ENCODE measurements around the gene GIMAP2. TPM values are rescaled to one million over a fixed set of nuclear protein-coding genes. Genes with fewer than 3 reads are reported as not detected.

Gene GIMAP2
- total and polyA plus RNA-seq, 2 of the 4 experiments (the other 2 are of a cell fraction), result under 0.01 TPM; not detected in 1

DNA sequence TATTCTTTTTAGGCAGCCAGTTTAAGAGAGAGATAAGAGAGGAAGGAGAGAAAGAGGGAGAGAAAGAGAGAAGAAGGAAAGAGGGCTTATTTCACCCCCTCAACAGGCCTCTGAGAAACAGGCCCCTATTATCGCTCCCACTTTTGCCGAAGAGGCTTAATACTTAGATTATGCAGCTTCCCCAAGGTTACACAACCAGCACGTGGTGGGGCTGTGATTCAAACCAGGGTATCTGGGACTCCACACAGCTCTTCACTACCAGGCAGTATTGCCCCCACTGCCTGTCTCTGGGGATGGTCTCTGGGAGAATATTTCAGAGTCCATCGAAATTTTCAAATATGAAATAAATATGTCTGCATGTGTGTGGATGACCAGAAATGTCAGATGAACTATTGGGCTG, 33.9 kb downstream of the GIMAP2 start:
- Histone ChIP-seq H3K27me3 (ENCODE audit: control insufficient read depth, insufficient read depth, low read length) (no peaks in the 10 kb centered on the region), H4K20me1 (ENCODE audit: insufficient read depth, low read length) (no peaks in the 10 kb centered on the region), H2AFZ (replicated peaks; ENCODE audit: low read length, poor library complexity) (no peak overlapping the region), H2BK120ac (ENCODE audit: low read depth, low read length) (no peak overlapping the region), H2BK5ac (ENCODE audit: low read depth, low read length, poor library complexity, severe bottlenecking) (no peak overlapping the region), H3K14ac (replicated peaks; ENCODE audit: low read depth, low read length) (no peak overlapping the region), H3K4me1 (ENCODE audit: control insufficient read depth, insufficient read depth, low read length) (no peaks in the 10 kb centered on the region), H2AK9ac (replicated peaks; ENCODE audit: low read depth, low read length, poor library complexity) (no peak overlapping the region), H3K9me3 (ENCODE audit: control insufficient read depth, insufficient read depth, low read length) (no peaks in the 10 kb centered on the region), H3K4ac (ENCODE audit: low read depth, low read length) (no peak overlapping the region), H3K18ac (ENCODE audit: low read depth, low read length) (no peak overlapping the region), H2BK20ac (ENCODE audit: low read depth, low read length) (no peak overlapping the region), H4K8ac (ENCODE audit: low read depth in 2 of 2, low read length in 2 of 2) (no peak overlapping the region), H3K79me1 (ENCODE audit: low read depth in 1 of 2, low read length in 2 of 2) (no peaks in the 10 kb centered on the region), H3K23ac (ENCODE audit: low read depth, low read length) (no peak overlapping the region), H3K27ac (ENCODE audit: insufficient read depth, low read length) (no peak overlapping the region), H3K9me1 (ENCODE audit: insufficient read depth, low read length) (no peaks in the 10 kb centered on the region), H3K4me2 (ENCODE audit: low read depth, low read length) (no peak overlapping the region), H2BK15ac (ENCODE audit: low read depth, low read length) (no peak overlapping the region), H4K91ac (ENCODE audit: insufficient read depth, low read depth, low read length) (no peak overlapping the region), H3K4me3 (ENCODE audit: insufficient read depth, low read depth, low read length) (no peak overlapping the region), H4K5ac (ENCODE audit: low read depth, low read length) (no peak overlapping the region), H3K56ac (ENCODE audit: extremely low read depth, insufficient read depth, low read length) (no peak overlapping the region), H2AK5ac (ENCODE audit: low read depth, low read length) (no peak overlapping the region), H3K9ac (ENCODE audit: low read depth, low read length) (no peak overlapping the region), H3K36me3 (ENCODE audit: control insufficient read depth, insufficient read depth, low read length) (no peaks in the 10 kb centered on the region)
- no CpG with 5 or more reads among the region's 4 CpGs for WGBS, 2 experiments (ENCODE audit: extremely low coverage in 2 of 2, insufficient read length in 1 of 2)
- intact Hi-C loops (cut with micrococcal nuclease), result no loop called here
- TF ChIP-seq BHLHE40 (IDR thresholded peaks at IDR 0.05; ENCODE audit: low read depth, low read length) (no peak), CHD1 (IDR thresholded peaks at IDR 0.05; ENCODE audit: low read depth, low read length) (no peak), POLR2A (IDR thresholded peaks at IDR 0.05; ENCODE audit: low read depth, low read length) (no peak), RAD21 (IDR thresholded peaks at IDR 0.05; ENCODE audit: low read length) (no peak), CEBPB (IDR thresholded peaks at IDR 0.05; ENCODE audit: low read depth, low read length) (no peak), MAZ (IDR thresholded peaks at IDR 0.05; ENCODE audit: borderline replicate concordance, low read depth, low read length) (no peak), RFX5 (IDR thresholded peaks at IDR 0.05; ENCODE audit: low read depth, low read length) (no peak), FOS (IDR thresholded peaks at IDR 0.05; ENCODE audit: low read depth, low read length) (no peak), MAFK (IDR thresholded peaks at IDR 0.05; ENCODE audit: low read depth, low read length) (no peak), SMC3 (IDR thresholded peaks at IDR 0.05; ENCODE audit: low read depth, low read length) (no peak), MXI1 (IDR thresholded peaks at IDR 0.05; ENCODE audit: borderline replicate concordance, low read depth, low read length) (no peak), NFE2L2 (IDR thresholded peaks at IDR 0.05; ENCODE audit: low read depth, low read length) (no peak), RCOR1 (IDR thresholded peaks at IDR 0.05; ENCODE audit: insufficient replicate concordance, low read length) (no peak)
- TF ChIP-seq, protein P1, sequence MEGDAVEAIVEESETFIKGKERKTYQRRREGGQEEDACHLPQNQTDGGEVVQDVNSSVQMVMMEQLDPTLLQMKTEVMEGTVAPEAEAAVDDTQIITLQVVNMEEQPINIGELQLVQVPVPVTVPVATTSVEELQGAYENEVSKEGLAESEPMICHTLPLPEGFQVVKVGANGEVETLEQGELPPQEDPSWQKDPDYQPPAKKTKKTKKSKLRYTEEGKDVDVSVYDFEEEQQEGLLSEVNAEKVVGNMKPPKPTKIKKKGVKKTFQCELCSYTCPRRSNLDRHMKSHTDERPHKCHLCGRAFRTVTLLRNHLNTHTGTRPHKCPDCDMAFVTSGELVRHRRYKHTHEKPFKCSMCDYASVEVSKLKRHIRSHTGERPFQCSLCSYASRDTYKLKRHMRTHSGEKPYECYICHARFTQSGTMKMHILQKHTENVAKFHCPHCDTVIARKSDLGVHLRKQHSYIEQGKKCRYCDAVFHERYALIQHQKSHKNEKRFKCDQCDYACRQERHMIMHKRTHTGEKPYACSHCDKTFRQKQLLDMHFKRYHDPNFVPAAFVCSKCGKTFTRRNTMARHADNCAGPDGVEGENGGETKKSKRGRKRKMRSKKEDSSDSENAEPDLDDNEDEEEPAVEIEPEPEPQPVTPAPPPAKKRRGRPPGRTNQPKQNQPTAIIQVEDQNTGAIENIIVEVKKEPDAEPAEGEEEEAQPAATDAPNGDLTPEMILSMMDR (conservative IDR thresholded peaks at IDR 0.05; ENCODE audit: low read depth, low read length), result no peak
- TF ChIP-seq, protein P2, sequence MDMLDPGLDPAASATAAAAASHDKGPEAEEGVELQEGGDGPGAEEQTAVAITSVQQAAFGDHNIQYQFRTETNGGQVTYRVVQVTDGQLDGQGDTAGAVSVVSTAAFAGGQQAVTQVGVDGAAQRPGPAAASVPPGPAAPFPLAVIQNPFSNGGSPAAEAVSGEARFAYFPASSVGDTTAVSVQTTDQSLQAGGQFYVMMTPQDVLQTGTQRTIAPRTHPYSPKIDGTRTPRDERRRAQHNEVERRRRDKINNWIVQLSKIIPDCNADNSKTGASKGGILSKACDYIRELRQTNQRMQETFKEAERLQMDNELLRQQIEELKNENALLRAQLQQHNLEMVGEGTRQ (IDR thresholded peaks at IDR 0.05; ENCODE audit: low read depth, low read length), result no peak
- TF ChIP-seq, protein P3, sequence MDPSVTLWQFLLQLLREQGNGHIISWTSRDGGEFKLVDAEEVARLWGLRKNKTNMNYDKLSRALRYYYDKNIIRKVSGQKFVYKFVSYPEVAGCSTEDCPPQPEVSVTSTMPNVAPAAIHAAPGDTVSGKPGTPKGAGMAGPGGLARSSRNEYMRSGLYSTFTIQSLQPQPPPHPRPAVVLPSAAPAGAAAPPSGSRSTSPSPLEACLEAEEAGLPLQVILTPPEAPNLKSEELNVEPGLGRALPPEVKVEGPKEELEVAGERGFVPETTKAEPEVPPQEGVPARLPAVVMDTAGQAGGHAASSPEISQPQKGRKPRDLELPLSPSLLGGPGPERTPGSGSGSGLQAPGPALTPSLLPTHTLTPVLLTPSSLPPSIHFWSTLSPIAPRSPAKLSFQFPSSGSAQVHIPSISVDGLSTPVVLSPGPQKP (IDR thresholded peaks at IDR 0.05; ENCODE audit: borderline replicate concordance, low read depth, low read length), result no peak
- BruUV-seq (replicated peaks), result no TSS peak
- no peak for DNase-seq
- in situ Hi-C loops (cut with MboI; ENCODE audit: low sequenced_read_pairs), result no loop called here
- no peak for ATAC-seq (ENCODE audit: low read depth)
- dilution Hi-C loops (cut with HindIII; ENCODE audit: low sequenced_read_pairs, unreplicated experiment), result no loop called here
- ChIA-PET POLR2A (ENCODE audit: unreplicated experiment) (no interaction called here), CTCF (no interaction called here)
